Mucosa of rectum (tissue), 2 donors: ENCODE results near the gene MYDGF.

Source experiments
- H3K27ac ChIP-seq, 2 donors: one replicate each; pipeline ENCODE4 v1.7.0; 2013; ENCODE audit warnings: inconsistent platforms in 2 of 2, low read depth in 2 of 2, low read length in 2 of 2
- H3K27me3 ChIP-seq, 2 donors: one replicate each; pipeline ENCODE4 v1.7.0; 2013; ENCODE audit warnings: low read length in 2 of 2; ENCODE audit not compliant: control insufficient read depth in 2 of 2, insufficient read depth in 2 of 2
- H3K36me3 ChIP-seq, 2 donors: one replicate each; pipeline ENCODE4 v1.7.0; 2013; ENCODE audit warnings: low read length in 2 of 2; ENCODE audit not compliant: control insufficient read depth in 2 of 2, insufficient read depth in 2 of 2
- H3K4me1 ChIP-seq, 2 donors: one replicate each; pipeline ENCODE4 v1.7.0; 2013; ENCODE audit warnings: low read length in 2 of 2, mild to moderate bottlenecking in 1 of 2; ENCODE audit not compliant: control insufficient read depth in 2 of 2, insufficient read depth in 2 of 2
- H3K4me3 ChIP-seq, 2 donors: one replicate each; pipeline ENCODE4 v1.7.0; 2013; ENCODE audit warnings: low read length in 2 of 2
- H3K9ac ChIP-seq, 2 donors: one replicate each; pipeline ENCODE4 v1.7.0; 2013; ENCODE audit warnings: low read length in 2 of 2, low read depth in 1 of 2, mild to moderate bottlenecking in 1 of 2
- H3K9me3 ChIP-seq, 2 donors: one replicate each; pipeline ENCODE4 v1.7.0; 2013; ENCODE audit warnings: low read length in 2 of 2; ENCODE audit not compliant: control insufficient read depth in 2 of 2
- donor health status: healthy.
- donor health status: Normal muscosa, but diverticular disease.

MYDGF gene

DNA sequence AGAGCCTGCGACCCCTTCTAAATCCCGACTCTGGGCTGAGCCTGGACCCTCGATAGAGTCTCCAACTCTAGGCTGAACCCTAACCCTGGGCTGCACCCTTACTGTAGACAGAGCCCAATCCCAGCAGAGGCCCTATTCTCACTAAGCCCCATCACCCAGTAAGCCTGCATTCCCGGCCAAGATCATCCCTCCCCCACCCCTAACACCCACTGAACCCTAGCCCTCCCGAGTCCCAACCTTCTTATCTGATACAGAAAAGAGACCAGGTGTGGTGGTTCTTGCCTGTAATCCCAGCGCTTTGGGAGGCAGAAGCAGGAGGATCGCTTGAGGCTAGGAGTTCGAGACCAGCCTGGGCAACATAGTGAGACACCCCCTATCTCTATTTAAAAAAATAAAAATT lies 33.4 kb downstream of the MYDGF start:
- no peaks in the 10 kb centered on the region for H3K36me3 ChIP-seq
- H3K4me1 ChIP-seq: peaks cover 20 to 22% of the 10 kb centered on the region in 2 donors
- H3K4me3 ChIP-seq: peak overlapping the region in 1 of 2 donors; percentile 65
- no peak overlapping the region for H3K27ac ChIP-seq
- no peaks in the 10 kb centered on the region for H3K27me3 ChIP-seq
- H3K9ac ChIP-seq: peak overlapping the region in 1 of 2 donors; percentile 70
- H3K9me3 ChIP-seq: no peaks in the 10 kb centered on the region

DNA sequence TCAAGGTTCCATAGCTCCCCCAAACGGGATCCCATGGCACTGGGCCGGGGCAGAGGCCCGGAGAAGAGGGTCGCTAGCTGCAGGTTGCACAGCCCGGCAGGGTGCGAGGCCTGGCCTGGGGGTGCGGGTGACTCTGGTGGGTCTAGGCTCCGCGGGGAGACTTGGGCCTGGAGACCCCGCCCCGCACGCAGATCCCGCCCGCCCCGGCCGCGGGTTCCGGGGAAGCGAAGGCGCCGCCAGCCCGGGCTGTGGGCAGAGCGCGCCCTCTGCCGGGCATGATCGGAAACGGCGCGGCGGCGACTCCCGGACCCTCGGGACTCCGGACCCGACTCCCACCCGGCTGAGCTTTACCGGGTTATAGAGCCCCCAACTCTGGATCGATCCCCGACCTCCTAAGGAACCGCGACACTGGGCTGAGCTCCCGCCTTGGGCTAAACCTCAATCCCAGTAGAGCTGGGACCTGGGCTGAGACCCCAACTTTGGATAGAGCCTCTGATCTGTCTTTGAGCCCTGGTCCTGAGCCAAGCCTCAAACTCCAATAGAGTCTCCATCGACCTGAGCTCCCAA lies 33.9 kb downstream of the MYDGF start:
- Histone ChIP-seq H3K9ac (peak overlapping the region; percentile 57 to 70), H3K36me3 (no peaks in the 10 kb centered on the region), H3K9me3 (no peaks in the 10 kb centered on the region), H3K4me1 (peaks cover 20 to 22% of the 10 kb centered on the region in 2 donors), H3K4me3 (peak overlapping the region; percentile 65 to 70), H3K27ac (no peak overlapping the region), H3K27me3 (no peaks in the 10 kb centered on the region)

DNA sequence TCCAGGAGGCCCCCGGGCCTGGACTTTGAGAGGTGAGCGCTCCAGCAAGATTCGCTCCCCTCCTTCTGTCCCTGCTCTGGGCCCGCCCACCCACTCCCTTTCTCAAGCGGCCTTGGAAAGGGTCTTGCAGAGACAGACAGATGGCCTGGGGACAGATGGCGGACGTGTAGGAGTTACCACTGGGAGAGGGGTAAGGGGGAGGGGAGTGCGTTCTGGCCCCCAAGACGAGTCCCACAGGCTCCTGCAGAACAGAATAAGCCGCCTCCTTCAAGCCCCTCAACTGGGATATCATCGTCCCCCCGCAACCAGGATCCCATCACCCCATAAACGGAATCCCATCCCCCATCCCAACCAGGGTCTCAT lies 34.4 kb downstream of the MYDGF start:
- H3K4me3 ChIP-seq: peak overlapping the region; percentile 60 to 70
- H3K27ac ChIP-seq: no peak overlapping the region
- no peaks in the 10 kb centered on the region for H3K36me3 ChIP-seq
- H3K9me3 ChIP-seq: no peaks in the 10 kb centered on the region
- peaks cover 18 to 19% of the 10 kb centered on the region in 2 donors for H3K4me1 ChIP-seq
- H3K9ac ChIP-seq: peak overlapping the region; percentile 56 to 57
- H3K27me3 ChIP-seq: no peaks in the 10 kb centered on the region

DNA sequence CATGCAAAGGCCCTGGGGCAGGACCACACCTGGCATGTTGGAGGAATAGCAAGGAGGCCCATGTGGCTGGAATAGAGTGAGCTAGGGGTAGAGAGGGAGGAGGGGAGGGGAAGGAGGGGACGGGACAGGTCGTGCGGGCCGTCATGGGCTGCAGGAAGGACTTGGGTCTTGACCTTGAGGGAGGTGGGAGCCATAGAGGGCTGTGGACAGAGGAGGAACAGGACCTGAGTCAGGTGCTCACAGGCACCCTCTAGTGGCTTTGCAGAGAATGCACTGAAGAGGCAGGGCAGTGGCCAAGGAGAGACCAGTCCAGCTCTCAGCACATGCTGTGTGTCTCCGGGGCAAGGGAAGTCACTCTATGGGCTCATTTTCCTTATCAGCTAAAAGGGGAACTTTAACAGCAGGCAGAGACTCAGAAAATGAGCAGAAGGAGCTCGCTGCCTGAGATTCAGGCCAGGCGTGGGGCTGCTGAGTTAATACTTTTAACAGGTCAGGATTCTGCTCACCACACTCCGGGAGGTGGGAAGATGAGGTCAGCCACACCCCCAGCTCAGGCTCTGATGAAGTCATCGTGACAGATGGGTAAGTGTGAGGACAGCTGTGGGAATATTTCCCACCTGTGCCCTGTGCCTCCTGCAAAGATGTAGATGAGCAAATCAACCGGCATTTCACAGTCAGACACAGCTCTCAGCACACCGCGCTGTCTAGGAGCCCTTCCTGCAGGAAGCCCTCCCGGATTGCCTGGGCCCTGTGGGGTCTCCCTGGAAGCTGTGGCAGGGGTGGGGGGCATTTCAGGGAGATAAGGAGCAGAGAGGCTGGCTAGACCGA lies 36.8 kb downstream of the MYDGF start:
- H3K27me3 ChIP-seq: no peaks in the 10 kb centered on the region
- peaks cover 3 to 6% of the 10 kb centered on the region in 2 donors for H3K4me1 ChIP-seq
- H3K4me3 ChIP-seq: no peak overlapping the region
- H3K27ac ChIP-seq: peak overlapping the region in 1 of 2 donors; percentile 25
- H3K9ac ChIP-seq: peak overlapping the region in 1 of 2 donors; percentile 32
- no peaks in the 10 kb centered on the region for H3K9me3 ChIP-seq
- no peaks in the 10 kb centered on the region for H3K36me3 ChIP-seq

DNA sequence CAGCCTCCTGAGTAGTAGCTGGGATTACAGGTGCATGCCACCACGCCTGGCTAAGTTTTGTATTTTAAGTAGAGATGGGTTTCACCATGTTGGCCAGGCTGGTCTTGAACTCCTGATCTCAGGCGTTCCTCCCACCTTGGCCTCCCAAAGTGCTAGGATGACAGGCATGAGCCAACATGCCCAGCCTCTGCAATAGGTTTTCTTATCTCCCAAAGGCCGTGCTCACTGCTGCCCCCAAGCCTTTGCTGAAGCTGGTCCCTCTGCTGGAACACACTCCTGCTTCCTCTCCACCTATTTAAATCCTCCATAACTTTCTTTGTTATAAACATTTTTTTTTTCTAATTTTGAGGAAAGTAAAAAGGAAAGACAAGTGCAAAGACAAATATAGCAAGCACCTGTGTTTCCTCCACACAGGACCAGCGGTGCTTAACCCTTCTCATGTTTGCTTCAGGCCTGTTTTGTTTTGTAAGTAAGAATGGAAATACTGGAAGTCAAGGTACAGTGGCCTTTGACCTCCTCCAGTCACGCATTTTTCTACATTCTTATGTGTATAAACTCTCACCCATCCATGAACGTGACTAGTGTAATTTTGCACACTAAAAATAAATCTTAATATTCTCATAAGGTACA lies 45.3 kb downstream of the MYDGF start:
- H3K27me3 ChIP-seq: peaks cover 2 to 7% of the 10 kb centered on the region in 2 donors

DNA sequence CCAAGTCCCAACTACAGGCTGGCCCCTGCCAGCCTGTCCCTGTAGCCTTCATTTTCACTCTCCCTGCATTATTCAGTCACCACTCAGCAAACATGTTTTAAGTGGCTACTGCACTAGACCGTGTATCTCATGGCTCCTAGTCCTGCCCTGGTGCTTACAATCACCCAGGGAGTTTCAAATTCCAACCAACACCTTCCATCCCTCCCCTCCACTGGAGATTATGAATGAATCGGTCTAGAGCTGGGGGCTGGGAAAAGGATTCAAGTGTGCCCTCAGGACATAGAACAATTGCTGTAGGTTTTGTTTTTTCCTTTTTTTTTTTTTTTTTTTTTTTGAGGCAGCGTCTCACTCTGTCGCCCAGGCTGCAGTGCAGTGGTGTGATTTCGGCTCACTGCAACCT lies 45.8 kb downstream of the MYDGF start:
- Histone ChIP-seq H3K27me3 (peaks cover 2 to 7% of the 10 kb centered on the region in 2 donors), H3K4me3 (no peak overlapping the region), H3K9me3 (no peaks in the 10 kb centered on the region), H3K9ac (no peak overlapping the region), H3K36me3 (no peaks in the 10 kb centered on the region), H3K4me1 (no peaks in the 10 kb centered on the region), H3K27ac (no peak overlapping the region)

More for the DNA sequence above, 45.3 kb downstream of the MYDGF start:
- H3K4me1 ChIP-seq: no peaks in the 10 kb centered on the region
- no peak overlapping the region for H3K27ac ChIP-seq
- H3K9me3 ChIP-seq: no peaks in the 10 kb centered on the region
- H3K9ac ChIP-seq: no peak overlapping the region
- no peaks in the 10 kb centered on the region for H3K36me3 ChIP-seq
- H3K4me3 ChIP-seq: no peak overlapping the region

DNA sequence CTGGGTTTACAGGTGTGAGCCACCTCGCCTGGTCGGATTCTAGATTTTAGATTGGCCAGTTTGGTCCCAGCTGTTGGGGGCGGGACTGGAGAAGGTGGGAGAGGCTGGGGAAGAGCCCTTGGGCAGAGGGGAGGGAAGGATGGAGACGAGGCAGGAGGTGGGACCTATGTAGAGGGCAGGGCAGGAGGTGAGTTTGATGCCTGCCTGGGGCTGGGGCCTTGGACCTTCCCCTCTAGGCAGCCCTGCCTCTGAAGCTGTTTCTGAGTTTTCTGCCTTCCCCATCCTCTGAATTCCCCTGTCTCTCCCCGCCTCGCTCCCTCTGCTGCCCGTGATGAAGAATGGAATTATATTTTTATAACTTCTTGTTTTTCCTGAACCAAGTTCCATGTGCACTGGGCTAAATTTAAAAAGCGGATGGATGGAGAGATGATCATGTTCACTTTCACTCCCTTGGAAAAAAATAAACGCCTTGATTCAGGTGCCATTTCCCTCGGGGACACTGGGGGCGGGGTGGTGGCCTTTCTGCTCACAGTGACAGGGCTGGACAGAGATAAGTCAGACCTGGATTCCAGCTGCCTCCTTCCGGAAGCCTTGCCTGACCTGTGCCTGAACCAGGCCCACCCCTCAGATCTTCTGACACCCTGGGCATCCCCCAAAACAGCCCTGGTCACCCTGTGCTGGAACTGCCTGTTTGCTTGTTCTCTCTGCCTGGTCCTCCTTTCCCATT lies 47.3 kb downstream of the MYDGF start:
- H3K9ac ChIP-seq: no peak overlapping the region
- no peak overlapping the region for H3K4me3 ChIP-seq
- H3K36me3 ChIP-seq: no peaks in the 10 kb centered on the region
- H3K9me3 ChIP-seq: no peaks in the 10 kb centered on the region
- no peaks in the 10 kb centered on the region for H3K4me1 ChIP-seq
- H3K27me3 ChIP-seq: peaks cover 2 to 7% of the 10 kb centered on the region in 2 donors
- H3K27ac ChIP-seq: no peak overlapping the region

DNA sequence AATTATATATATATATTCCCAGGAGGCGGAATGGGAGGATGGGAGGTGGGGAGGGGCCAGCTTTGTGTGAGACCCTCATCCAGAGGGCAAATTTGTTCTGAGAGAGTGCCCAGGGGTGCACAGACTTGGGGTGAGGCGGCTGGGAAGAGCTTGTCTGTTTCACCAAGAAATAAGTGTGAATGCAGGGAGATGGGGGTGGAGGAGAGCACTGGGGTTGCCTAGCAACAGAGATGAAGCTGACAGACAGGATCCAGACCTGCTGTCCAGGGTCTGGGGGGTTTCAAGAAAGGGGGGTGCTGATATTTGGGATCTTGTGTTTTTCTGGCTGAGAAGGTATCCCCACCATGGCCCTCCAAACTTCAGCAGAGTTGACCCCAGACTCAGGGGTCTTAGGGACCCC lies 49.5 kb downstream of the MYDGF start:
- no peak overlapping the region for H3K27ac ChIP-seq
- H3K4me1 ChIP-seq: no peaks in the 10 kb centered on the region
- no peaks in the 10 kb centered on the region for H3K36me3 ChIP-seq
- no peak overlapping the region for H3K4me3 ChIP-seq
- H3K27me3 ChIP-seq: peaks cover 2 to 7% of the 10 kb centered on the region in 2 donors
- H3K9me3 ChIP-seq: no peaks in the 10 kb centered on the region
- H3K9ac ChIP-seq: no peak overlapping the region

DNA sequence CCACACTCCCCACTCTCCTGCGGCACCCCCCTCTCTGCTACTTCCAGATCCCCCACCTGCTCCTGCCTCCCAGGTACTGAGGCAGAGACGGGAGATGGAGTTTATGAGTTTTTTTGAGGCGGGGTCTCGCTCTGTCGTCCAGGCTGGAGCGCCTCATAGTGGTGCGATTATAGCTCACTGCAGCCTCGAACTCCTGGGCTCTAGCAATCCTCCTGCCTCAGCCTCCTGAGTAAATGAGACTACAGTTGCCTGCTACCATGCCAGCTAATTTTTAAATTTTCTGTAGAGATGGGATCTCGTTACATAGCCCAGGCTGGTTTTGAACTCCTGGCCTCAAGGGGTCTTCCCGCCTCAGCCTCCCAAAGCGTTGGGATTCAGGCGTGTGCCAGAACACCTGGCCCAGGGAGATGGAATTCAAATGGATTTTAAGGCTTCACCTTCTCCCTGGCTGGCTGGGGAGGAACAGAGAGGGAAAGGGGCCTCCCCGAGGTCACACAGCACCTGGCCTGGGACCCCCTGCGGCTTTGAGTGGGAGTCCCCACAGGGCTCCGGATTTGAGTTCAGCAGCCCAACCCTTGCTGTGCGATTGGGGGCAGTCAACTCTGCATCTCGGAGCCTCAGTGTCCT lies 50.4 kb downstream of the MYDGF start:
- H3K27ac ChIP-seq: no peak overlapping the region
- H3K27me3 ChIP-seq: peaks cover 2 to 7% of the 10 kb centered on the region in 2 donors
- H3K36me3 ChIP-seq: no peaks in the 10 kb centered on the region
- no peak overlapping the region for H3K4me3 ChIP-seq
- H3K4me1 ChIP-seq: no peaks in the 10 kb centered on the region
- H3K9me3 ChIP-seq: no peaks in the 10 kb centered on the region
- no peak overlapping the region for H3K9ac ChIP-seq
